GM12878 (cell line): Measurements from ENCODE around the gene OVOL1. TPM values are rescaled to one million over a fixed set of nuclear protein-coding genes. Genes with fewer than 3 reads are reported as not detected.

Experiments used
- ATAC-seq: fragments of 200-7000 bp; cut with Tn5 transposase; 3 replicates; pipeline ENCODE4 v1.9.1; 2020; ENCODE audit warnings: mild to moderate bottlenecking, moderate library complexity
- BruUV-seq: library from RNA; stranded (reverse); fragments of 400-500 nt; replicated peaks from 2 replicates; lab custom pipeline; 2021; lab: Mats Ljungman, UMichigan
- CTCF ChIA-PET: fragments of 300-600 bp; sonication (Branson Sonifier 250); formaldehyde crosslinking; extraction: SDS; loops from one replicate; lab custom pipeline; 2021; ENCODE audit warnings: inconsistent platforms; lab: Yijun Ruan, JAX
- POLR2A ChIA-PET: fragments of 350-600 bp; formaldehyde crosslinking; extraction: SDS; loops from one replicate; lab custom pipeline; 2021; ENCODE audit warnings: inconsistent platforms; lab: Charles Lee
- RAD21 ChIA-PET: fragments of 300-600 bp; sonication (Branson Sonifier 250); formaldehyde crosslinking; loops from one replicate; lab custom pipeline; 2023; ENCODE audit warnings: antibody characterized with exemption; ENCODE audit not compliant: unreplicated experiment; lab: Charles Lee
- SMC1A ChIA-PET: fragments of 300-600 bp; sonication (Branson Sonifier 250); formaldehyde crosslinking; loops from one replicate; lab custom pipeline; 2023; ENCODE audit not compliant: unreplicated experiment, uncharacterized antibody; lab: Charles Lee
- DNase-seq: peaks from one replicate; pipeline ENCODE4 v3.0.0-alpha.2; 2011; ENCODE audit warnings: low read depth, low spot score
- FAIRE-seq: peaks from 3 replicates; lab custom pipeline; 2011; peaks lifted over from hg19 to GRCh38; lab: Jason Lieb, UNC
- H2AFZ ChIP-seq: 2 replicates; pipeline ENCODE4 v1.6.0; 2011; ENCODE audit warnings: low read depth, low read length, control low read depth; ENCODE audit not compliant: control insufficient read depth
- H3K27ac ChIP-seq: 2 replicates; pipeline ENCODE4 v1.5.1; 2011; ENCODE audit warnings: control low read depth; ENCODE audit not compliant: control insufficient read depth, insufficient read depth
- H3K27me3 ChIP-seq, 2 experiments: replicated peaks in 1 of 2; 2 replicates each; pipeline versions ENCODE4 v1.6.0 to v1.6.1; 2011; ENCODE audit warnings: low read length in 1 of 2; ENCODE audit not compliant: control insufficient read depth in 2 of 2, insufficient read depth in 2 of 2
- H3K36me3 ChIP-seq, 2 experiments: 2 replicates each; pipeline ENCODE4 v1.5.1; 2011; ENCODE audit warnings: low read length in 1 of 2; ENCODE audit not compliant: control insufficient read depth in 2 of 2, insufficient read depth in 2 of 2
- H3K4me1 ChIP-seq: 2 replicates; pipeline ENCODE4 v1.6.1; 2011; ENCODE audit warnings: mild to moderate bottlenecking, low read length, moderate library complexity, mixed read lengths; ENCODE audit not compliant: control insufficient read depth, insufficient read depth
- H3K4me2 ChIP-seq: 2 replicates; pipeline ENCODE4 v1.6.0; 2011; ENCODE audit warnings: control low read depth; ENCODE audit not compliant: control insufficient read depth, insufficient read depth
- H3K4me3 ChIP-seq: fragments of 200-600 bp; sonication (generic); 2 replicates; pipeline ENCODE4 v1.5.1; 2016
- H3K79me2 ChIP-seq: 2 replicates; pipeline ENCODE4 v1.6.0; 2011; ENCODE audit warnings: low read length; ENCODE audit not compliant: control insufficient read depth, insufficient read depth
- H3K9ac ChIP-seq: 2 replicates; pipeline ENCODE4 v1.8.0; 2011; ENCODE audit warnings: low read length, control low read depth, mixed read lengths; ENCODE audit not compliant: control insufficient read depth, insufficient read depth
- H3K9me3 ChIP-seq: replicated peaks from 3 replicates; pipeline ENCODE4 v1.5.1; 2011; ENCODE audit warnings: mild to moderate bottlenecking, low read length; ENCODE audit not compliant: control insufficient read depth, insufficient read depth
- H4K20me1 ChIP-seq: 2 replicates; pipeline ENCODE4 v1.6.0; 2011; ENCODE audit not compliant: control insufficient read depth, insufficient read depth
- CHD4 ChIP-seq: fragments of 200-600 bp; sonication (generic); IDR thresholded peaks from 2 replicates; pipeline ENCODE4 v1.6.1; 2016; ENCODE audit warnings: mild to moderate bottlenecking
- SKIL ChIP-seq: fragments of 450-650 bp; IDR thresholded peaks from 2 replicates; pipeline ENCODE4 v1.6.1; 2017; ENCODE audit warnings: mild to moderate bottlenecking, low read depth, inconsistent platforms; ENCODE audit not compliant: poor library complexity, severe bottlenecking
- SREBF2 ChIP-seq: IDR thresholded peaks from 2 replicates; pipeline ENCODE4 v1.6.1; 2012; ENCODE audit warnings: mild to moderate bottlenecking, low read length
- TCF3 ChIP-seq: IDR thresholded peaks from 2 replicates; pipeline ENCODE4 v1.6.1; 2012; ENCODE audit warnings: low read depth, mild to moderate bottlenecking, low read length, borderline replicate concordance; ENCODE audit not compliant: insufficient read depth
- WGBS: methylation state at CpG from one replicate; pipeline ENCODE4 v1.1.6; 2016; ENCODE audit warnings: low lambda C conversion rate; ENCODE audit not compliant: insufficient replicate concordance, insufficient coverage; ENCODE audit errors: missing lambda C conversion rate; 5-methylcytosine and 5-hydroxymethylcytosine counted together
- in situ Hi-C: fragments of 300-500 bp; cut with MboI; formaldehyde crosslinking; loops from 9 replicates; pipeline ENCODE4 v1.14.3; 2018; ENCODE audit warnings: mixed read lengths
- intact Hi-C: fragments of 100-400 bp; cut with micrococcal nuclease; formaldehyde crosslinking; loops from one replicate; pipeline ENCODE4 v1.14.2; 2022; ENCODE audit not compliant: unreplicated experiment
- polyA plus RNA-seq, 11 experiments: library from polyadenylated mRNA; depleted of rRNA in 4 of 11; unstranded in 6 of 11; stranded (reverse) in 5 of 11; fragments of >200 nt; fragmentation: Nextera tagmentation in 4 of 11; fragmentation: Illumina TruSeq in 1 of 11; extraction: Ambion mirVana in 4 of 11; extraction: Trizol in 1 of 11; gene quantifications; 1 replicate in 1 of 11; 2 replicates in 10 of 11; pipeline versions ENCODE4 v1.2.1 to v1.2.3, GENCODE V29; 2011 to 2016; ENCODE audit warnings: inconsistent platforms in 2 of 11, missing spikeins in 2 of 11, low read depth in 1 of 11
- total RNA-seq, 4 experiments: library from RNA; depleted of rRNA in 3 of 4; stranded (reverse); fragments of >200 nt in 3 of 4; fragmentation: Illumina TruSeq in 1 of 4; extraction: Trizol in 1 of 4; gene quantifications; 2 replicates each; pipeline versions ENCODE4 v1.2.1 to v1.2.3, GENCODE V29; 2013 to 2021

OVOL1 gene
- total and polyA plus RNA-seq, 10 of the 15 experiments (the other 5 are each of a cell fraction or from before 2014, with no cell fraction given): 0.04 to 0.96 (median 0.09) TPM; not detected in 7

- ChIA-PET RAD21 (interaction anchor here (2.8 kb wide), 1 partner anchor 21 kb away, joined by 6 read pairs; no protein-coding TSS in a partner anchor), SMC1A (interaction anchor here (1.1 to 1.7 kb wide), 2 partner anchors 8 to 17 kb away, joined by 4 to 5 read pairs; no protein-coding TSS in a partner anchor), POLR2A (interaction anchor here (1.3 kb wide), 1 partner anchor 16 kb away, joined by 3 read pairs; no protein-coding TSS in a partner anchor), CTCF (interaction anchor here (2.1 kb wide), 1 partner anchor 17 kb away, joined by 5 read pairs; no protein-coding TSS in a partner anchor)
- WGBS: 54% methylated on average over 15 of the region's 15 CpGs
- in situ Hi-C loops (no loop called here), intact Hi-C loops (no loop called here)
- peaks cover 4% of the 10 kb centered on the region for H3K4me1 ChIP-seq
- H3K79me2 ChIP-seq: no peaks in the 10 kb centered on the region
- no peak for ATAC-seq
- no peaks in the 10 kb centered on the region for H4K20me1 ChIP-seq
- H3K27me3 ChIP-seq: no peaks in the 10 kb centered on the region
- no peak overlapping the region for H2AFZ ChIP-seq
- no peaks in the 10 kb centered on the region for H3K9me3 ChIP-seq
- H3K4me2 ChIP-seq: no peak overlapping the region
- H3K4me3 ChIP-seq: no peak overlapping the region
- no peak for TF ChIP-seq CHD4
- TF ChIP-seq SREBF2: no peak
- TF ChIP-seq TCF3: no peak
- TF ChIP-seq SKIL: no peak
- no peak for FAIRE-seq
- no TSS peak for BruUV-seq
- DNase-seq: no peak
- no peak overlapping the region for H3K9ac ChIP-seq
- no peak overlapping the region for H3K27ac ChIP-seq
- no peaks in the 10 kb centered on the region for H3K36me3 ChIP-seq
These were observed 10.1 kb downstream of the OVOL1 start for GRCh38 chr11:65796726-65797601.
